GM10266 (cell line): Measurements from ENCODE around the gene AOX1.

Experiments
- DNase-seq: peaks from one replicate; pipeline ENCODE4 v3.0.0; 2012; ENCODE audit errors: extremely low spot score
- TF ChIP-seq, protein P1 (sequence below): IDR thresholded peaks from 2 replicates; pipeline ENCODE4 v1.5.1; 2012; ENCODE audit warnings: mild to moderate bottlenecking, low read depth; ENCODE audit not compliant: control insufficient read depth, insufficient read depth; ENCODE audit errors: missing control alignments

AOX1 gene

DNA sequence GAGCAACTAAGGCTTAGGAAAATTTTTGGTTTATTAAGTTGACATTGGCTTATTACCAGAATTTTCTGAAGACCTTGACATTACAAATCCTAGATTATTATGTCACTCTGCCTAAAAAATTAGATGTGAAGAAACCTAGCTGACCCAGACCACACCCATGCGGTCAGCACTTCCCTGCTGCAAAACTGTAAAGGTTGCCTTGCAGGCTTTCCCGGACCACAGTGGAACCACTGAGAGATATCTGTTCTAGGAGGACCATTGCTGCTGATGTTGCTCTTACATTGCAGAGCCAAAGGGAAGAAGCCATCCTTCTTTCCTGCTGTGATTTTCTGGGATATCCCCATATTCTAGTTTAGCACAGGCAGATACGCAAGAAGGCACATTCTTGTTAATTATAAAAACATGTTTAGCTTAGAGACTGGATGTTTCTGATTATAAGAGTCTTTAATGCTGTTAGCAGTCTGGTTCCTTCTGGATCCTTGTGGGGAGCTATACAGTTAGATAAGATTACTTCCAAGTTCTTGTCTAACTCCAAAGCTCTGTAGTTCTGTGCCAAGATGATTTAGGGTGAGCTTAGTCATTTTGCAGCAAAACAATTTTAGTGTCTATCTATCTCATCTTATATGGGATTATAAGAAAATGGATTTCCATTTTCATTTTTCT, 70.2 kb downstream of the AOX1 start:
- DNase-seq = no peak
- TF ChIP-seq, protein P1, sequence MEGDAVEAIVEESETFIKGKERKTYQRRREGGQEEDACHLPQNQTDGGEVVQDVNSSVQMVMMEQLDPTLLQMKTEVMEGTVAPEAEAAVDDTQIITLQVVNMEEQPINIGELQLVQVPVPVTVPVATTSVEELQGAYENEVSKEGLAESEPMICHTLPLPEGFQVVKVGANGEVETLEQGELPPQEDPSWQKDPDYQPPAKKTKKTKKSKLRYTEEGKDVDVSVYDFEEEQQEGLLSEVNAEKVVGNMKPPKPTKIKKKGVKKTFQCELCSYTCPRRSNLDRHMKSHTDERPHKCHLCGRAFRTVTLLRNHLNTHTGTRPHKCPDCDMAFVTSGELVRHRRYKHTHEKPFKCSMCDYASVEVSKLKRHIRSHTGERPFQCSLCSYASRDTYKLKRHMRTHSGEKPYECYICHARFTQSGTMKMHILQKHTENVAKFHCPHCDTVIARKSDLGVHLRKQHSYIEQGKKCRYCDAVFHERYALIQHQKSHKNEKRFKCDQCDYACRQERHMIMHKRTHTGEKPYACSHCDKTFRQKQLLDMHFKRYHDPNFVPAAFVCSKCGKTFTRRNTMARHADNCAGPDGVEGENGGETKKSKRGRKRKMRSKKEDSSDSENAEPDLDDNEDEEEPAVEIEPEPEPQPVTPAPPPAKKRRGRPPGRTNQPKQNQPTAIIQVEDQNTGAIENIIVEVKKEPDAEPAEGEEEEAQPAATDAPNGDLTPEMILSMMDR = no peak

DNA sequence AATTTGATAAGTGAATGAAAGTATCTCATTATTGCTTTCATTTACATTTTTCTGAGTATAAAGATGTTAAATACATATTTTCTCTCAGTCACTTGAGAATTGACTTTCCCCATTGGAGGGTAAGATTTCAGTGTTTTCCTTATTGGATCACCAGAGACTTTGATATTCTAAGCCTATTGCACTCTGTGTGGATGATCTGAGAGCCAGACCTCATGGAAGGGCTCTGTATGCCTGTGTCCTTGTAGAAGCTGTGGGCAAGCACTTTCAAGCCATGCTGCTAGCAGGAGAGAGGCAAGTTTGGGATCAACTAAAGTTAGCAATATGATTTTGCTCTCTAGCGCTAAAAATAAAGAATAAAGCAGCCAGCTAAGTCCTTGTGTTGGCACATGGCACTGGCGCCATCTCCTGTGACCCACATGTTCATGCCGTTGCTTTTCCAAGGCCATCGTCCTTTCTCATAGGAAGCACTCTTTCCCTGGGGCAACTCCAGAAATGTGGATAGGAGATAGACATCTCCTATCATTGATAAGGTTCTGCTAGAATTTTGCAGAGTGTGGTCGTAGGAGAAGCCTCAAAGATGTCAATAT, 72.6 kb downstream of the AOX1 start:
- DNase-seq = no peak
- TF ChIP-seq, protein P1 = no peak

DNA sequence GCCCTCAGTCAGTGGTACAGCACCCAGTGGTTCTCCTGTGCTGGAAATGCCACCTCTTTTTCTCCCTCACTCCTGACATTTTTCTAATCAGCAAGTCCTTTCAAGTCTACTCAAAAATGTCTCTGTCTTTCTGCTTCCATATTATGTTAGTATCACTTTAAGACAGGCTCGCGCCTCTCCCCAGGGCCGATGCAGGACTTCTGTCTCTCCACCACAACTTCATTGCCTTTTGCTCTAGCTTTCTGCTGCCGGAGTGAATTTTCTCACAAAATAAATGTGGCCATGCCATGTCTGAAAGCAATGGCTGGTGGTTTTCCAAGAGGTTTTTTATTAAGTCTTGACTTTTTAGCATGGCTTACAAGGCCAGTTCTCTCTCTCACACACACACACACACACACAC, 73.6 kb downstream of the AOX1 start:
- TF ChIP-seq, protein P1 = no peak
- DNase-seq = no peak

DNA sequence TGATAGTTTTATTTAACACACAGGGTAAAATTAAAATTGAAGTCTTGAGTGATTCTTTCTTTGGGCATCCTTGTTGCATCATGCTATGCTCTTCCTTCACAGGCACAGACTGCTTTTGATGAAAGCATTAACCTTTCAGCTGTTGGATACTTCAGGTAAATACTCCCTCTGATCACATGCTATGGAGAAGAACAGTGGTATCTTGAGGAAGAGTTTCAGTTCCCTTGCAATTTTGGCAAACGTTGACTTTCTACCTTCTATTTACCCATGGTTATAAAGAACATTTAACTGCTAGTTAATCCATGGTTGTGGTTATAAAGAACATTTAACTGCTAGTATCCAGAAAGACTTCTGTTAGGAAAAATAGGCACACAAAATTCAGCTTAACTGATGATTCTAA, 75.7 kb downstream of the AOX1 start:
- TF ChIP-seq, protein P1 = no peak

DNA sequence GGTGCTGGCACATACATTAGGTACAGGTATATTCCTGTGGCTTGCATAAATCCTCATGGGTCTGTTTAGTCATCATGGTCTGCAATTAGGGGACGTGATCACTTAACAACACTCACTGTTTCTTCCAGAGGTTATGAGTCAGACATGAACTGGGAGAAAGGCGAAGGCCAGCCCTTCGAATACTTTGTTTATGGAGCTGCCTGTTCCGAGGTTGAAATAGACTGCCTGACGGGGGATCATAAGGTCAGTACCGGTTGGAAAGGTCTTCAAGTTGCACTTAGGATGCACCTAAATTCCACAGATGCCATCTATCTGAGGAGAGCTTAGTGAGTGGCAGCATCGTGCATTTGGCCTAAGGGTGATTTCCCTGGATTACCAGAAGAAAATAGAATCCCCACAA, 76.9 kb downstream of the AOX1 start:
- TF ChIP-seq, protein P1 = no peak
- no peak for DNase-seq

More for the DNA sequence above, 75.7 kb downstream of the AOX1 start:
- DNase-seq = no peak

DNA sequence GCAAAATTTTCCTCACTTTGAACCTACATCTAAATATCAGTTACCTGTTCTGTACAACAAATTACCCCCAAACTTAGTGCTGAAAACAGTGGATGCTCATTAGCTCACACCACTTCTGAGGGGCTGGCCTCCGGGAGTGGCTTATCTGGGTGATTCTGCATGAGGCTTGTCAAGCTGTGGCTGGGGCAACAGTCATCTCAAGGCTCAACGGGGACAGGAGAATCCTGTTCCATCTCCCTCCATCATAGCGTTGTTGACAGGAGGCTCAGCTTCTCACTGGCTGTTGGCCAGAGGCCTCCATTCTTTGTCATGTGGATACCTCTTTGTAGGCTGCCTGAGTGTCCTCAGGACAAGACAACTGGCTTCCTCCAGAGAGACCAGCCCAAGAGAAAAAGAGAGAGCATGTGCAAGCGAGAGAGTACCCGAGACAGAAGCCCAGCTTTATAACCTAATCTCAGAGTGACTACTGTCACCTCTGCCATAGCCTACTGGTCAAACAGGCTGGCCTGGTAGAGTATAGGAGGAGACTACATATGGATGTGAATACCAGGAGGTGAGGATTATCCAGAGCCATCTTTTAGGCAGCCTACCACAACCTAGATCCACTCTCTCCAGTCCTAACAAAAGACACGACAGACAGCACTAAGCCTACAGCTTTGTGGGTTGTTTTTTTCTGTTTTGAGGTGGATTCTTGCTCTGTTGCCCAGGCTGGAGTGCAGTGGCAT, 79.1 kb downstream of the AOX1 start:
- DNase-seq = no peak
- TF ChIP-seq, protein P1 = no peak
